COLO668 (cell line): ENCODE results near the gene IRF1.

Experiments
- DNase-seq: peaks from one replicate; lab custom pipeline; 2025; ENCODE audit not compliant: unreplicated experiment; lab: John Stamatoyannopoulos, UW

Gene IRF1

DNA sequence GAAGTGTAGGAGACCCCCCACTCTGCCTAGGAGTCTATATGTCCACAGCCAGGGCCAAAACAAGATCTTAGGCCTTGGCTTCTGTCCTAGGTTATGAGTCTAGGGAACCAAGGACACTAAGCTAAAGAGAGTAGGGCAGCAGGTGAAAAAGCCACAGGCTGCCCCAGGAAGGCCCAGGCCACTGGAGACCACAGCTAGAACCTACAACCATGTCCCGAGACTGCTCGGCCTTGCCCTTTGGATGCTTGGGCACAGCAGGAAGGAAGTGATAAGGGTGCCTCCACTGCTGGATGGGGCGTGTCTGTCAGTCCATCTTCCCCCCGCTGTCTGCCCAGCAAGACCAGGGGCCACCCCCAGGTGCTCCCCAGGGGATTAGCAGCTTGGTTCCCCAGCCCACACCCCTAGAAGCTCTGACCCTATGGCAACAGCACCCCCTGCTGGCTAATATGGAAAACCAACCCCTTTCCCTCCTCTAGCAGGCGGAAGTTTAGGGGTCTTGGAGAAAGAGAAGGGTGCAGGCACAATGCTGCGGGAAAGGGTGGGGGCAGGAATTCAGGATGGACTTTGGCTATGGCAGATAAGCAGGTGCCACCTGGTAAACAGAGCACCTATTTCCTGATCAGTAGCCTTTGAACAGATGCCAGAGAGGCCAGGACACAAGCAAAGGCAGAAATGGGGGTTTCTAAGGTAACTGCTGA, 10.5 kb upstream of the IRF1 start:
- DNase-seq, result peak; percentile 57

- no peak for DNase-seq
Measured at GRCh38 chr5:132500244-132500930, 9.8 kb upstream of the IRF1 start.

DNA sequence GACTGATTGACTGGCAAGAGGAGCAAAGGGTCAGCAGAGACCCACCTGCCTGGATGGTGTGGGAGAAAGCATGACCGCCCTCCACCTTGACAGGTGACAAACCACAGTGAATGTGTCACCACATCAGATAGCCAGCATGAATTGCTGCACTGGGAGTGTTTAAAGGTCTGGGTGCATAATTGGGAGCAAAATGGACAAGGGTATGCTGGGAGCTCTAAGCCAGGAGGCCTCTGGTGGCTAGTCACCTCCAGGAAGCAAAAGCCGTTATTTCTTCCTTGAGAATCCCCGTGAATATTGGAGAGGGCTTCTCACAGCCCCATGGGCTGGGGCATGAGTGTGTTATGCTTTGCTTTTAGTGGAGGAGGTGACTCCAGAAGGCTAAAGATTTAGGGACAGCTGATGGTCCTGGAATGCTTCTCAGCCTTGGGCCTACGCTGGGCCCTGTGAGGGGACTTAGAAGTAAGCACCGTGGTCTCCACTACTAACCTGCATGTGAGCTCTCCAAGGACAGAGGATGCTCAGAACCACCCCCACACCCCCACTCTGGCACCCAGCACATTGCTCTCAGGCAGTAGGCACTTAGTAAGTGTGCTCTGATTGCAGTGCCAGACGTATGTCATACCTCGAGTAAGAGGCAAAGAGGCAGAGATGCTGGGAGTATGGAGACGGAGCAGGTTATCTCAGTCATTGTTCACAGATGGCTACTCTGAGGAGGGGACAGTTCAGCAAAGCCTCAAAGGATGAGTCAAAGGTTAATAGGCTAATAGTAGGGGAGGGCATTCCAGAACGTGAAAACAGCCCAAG, 9.1 kb upstream of the IRF1 start:
- DNase-seq, result no peak

GRCh38 chr5:132498686-132499271, 8.2 kb upstream of the IRF1 start:
- DNase-seq, result no peak

GRCh38 chr5:132498152-132498551, 7.6 kb upstream of the IRF1 start:
- no peak for DNase-seq

GRCh38 chr5:132497488-132497997, 7.0 kb upstream of the IRF1 start:
- no peak for DNase-seq

- DNase-seq, result peak; percentile 86
Measured at GRCh38 chr5:132496631-132497487, 6.3 kb upstream of the IRF1 start.

GRCh38 chr5:132496191-132496630, 5.6 kb upstream of the IRF1 start:
- DNase-seq, result peak; percentile 90

- peak; percentile 72 for DNase-seq
Measured at GRCh38 chr5:132495667-132496190, 5.2 kb upstream of the IRF1 start.

DNA sequence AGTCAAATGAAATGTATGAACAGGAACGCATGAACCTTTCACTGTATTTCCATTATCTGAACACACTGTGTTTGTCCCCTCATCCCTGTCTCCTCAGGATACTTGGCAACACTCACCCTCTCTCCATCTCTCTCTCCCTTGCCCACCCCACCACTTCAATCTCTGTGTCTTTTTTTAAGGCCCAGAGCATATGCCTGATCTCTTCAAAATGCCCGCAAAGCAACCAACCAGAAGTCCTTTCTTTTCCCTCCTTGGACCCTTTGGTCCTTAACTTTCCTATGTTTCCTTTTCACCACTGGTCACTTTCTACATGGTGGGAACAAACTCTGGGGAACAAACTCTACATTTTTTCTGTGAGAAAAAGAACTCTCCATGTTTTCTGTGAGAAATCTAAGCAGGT, 3.2 kb upstream of the IRF1 start:
- DNase-seq, result no peak

DNA sequence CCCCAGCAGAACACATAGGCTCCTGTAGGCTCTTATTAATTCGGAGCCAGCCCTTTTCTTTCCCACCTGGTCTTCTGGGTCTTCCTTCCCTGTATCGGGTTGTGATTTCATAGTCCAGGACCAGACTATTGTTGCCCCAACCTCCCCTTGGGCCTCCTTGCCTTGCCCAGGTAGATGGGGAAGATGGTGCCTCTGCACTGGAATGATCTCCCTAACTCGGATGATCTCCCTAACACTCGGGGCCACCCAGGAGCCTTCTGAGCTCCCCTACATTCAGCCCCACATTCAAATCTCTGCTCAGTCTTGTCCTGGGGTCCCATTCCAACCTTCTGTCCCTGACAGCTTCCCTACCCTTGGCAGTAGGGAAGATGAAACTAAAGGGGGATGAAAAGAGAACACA, 2.7 kb upstream of the IRF1 start:
- DNase-seq, result no peak

DNA sequence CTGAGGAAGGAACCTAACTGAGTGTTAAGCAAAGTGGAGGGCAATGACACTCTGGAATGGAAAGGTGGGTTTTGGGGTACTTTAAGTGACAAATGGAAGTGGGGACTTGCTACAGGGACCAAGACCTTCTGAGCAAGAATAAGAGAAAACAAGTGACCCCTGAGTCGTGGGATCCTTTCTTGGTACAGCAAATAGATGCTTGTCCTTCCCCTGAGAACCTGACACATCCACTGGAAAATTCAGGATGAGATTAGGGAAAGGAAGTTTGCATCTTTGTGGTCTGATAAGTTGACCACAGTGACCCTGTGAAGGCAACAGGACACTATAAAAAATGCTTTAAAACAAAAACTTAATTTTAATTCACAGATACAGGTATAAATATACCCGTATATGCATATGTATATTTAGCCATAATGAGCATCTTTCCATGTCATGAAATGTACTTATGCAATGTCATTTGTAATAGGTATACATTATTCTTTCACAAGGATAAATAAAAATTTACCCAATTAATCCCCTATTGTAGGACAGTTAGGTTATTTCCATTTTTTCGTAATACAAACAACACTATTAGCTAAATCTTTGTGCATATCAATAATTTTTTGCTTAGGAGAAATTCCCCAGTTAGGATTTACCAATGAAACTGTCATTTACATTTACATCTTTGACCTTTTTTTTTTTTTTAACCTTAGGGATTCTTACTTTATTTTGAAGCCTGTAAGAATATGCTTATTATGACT, 2.0 kb upstream of the IRF1 start:
- no peak for DNase-seq

- no peak for DNase-seq
Measured at GRCh38 chr5:132491368-132492364, 1.1 kb upstream of the IRF1 start.

GRCh38 chr5:132489871-132490483, 596 bp downstream of the IRF1 start:
- DNase-seq, result peak; percentile 67

DNA sequence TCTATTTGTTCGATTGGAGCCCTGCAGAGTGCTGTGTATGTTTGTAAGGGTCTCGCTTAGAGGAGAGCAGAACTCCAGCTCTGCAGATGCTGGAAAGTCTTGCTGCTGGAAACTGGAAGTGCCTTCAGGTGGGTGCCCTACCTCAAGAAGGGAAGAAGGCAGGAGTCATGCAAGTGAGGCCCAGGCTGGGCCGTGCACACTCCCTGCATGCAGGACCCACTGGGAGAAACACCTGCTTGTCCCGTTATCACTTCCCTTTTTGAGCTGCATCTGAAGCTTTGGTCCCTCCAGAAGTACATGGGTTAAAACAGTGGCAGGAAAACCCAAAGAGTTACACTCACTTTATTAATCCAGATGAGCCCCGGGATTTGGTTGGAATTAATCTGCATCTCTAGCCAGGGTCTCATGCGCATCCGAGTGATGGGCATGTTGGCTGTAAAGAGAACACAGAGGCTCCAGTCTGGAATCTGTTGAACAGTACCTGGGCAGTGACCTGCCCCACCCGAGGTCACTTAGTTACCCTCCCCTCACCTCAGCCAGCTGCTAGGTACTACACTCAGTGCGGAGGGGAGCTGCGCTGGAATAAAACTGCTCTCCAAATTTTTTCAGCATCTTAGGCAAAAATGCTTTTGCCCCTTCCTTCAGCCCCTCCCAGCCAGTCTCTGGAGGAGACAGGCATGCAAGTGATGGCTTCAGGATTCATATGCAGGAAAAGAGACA, 1.4 kb downstream of the IRF1 start:
- DNase-seq, result no peak

GRCh38 chr5:132488590-132488989, 2.0 kb downstream of the IRF1 start:
- no peak for DNase-seq
